Osteocyte (in vitro differentiated cells): ENCODE data around the gene PRDX4. TPM values are rescaled to one million over a fixed set of nuclear protein-coding genes. Genes with fewer than 3 reads are reported as not detected.

ENCODE experiments used
- DNase-seq: peaks from one replicate; pipeline ENCODE4 v3.0.0; 2021; ENCODE audit warnings: mixed read lengths; ENCODE audit not compliant: unreplicated experiment; ENCODE audit errors: extremely low spot score
- H3K27ac Mint-ChIP-seq: one replicate; pipeline ENCODE4 v1.8.0; 2021; ENCODE audit warnings: mild to moderate bottlenecking, mixed read lengths; ENCODE audit not compliant: unreplicated experiment
- H3K27me3 Mint-ChIP-seq: one replicate; pipeline ENCODE4 v1.8.0; 2021; ENCODE audit warnings: mixed read lengths; ENCODE audit not compliant: unreplicated experiment
- H3K36me3 Mint-ChIP-seq: one replicate; pipeline ENCODE4 v1.8.0; 2021; ENCODE audit warnings: mixed read lengths; ENCODE audit not compliant: unreplicated experiment
- H3K4me1 Mint-ChIP-seq: one replicate; pipeline ENCODE4 v1.8.0; 2021; ENCODE audit warnings: mixed read lengths; ENCODE audit not compliant: unreplicated experiment
- H3K4me3 Mint-ChIP-seq: one replicate; pipeline ENCODE4 v1.8.0; 2021; ENCODE audit warnings: mild to moderate bottlenecking, moderate library complexity, mixed read lengths; ENCODE audit not compliant: unreplicated experiment
- H3K9me3 Mint-ChIP-seq: one replicate; pipeline ENCODE4 v1.8.0; 2021; ENCODE audit warnings: mixed read lengths; ENCODE audit not compliant: unreplicated experiment
- total RNA-seq: library from RNA; stranded (reverse); gene quantifications from 2 replicates; pipeline ENCODE4 v1.2.1, GENCODE V29; 2021
- TF ChIP-seq, protein P1 (sequence below): fragments of 200-600 bp; sonication (generic); IDR thresholded peaks from 2 replicates; pipeline ENCODE4 v1.5.0; 2021; ENCODE audit warnings: antibody characterized with exemption, mild to moderate bottlenecking, moderate library complexity

Gene PRDX4
- total RNA-seq, 1 donor from 2014 or later: 299 TPM

DNA sequence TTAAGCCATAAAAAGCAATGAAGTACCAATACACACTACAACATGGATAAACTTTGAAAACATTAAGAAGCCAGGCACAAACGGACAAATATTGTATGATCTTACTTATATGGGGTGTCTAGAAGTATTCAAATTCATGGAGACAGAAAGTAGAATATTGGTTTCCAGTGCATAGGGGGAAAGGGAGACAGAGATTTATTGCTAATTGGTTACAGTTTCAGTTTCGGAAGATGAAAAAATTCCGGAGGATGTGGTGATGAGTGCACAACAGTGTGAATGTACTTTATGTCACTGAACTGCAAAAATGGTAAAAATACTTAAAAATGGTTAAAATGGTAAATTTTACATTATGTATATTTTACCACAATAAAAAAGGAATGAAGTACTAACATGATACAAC is 5.1 kb upstream of the PRDX4 start:
- no peaks in the 10 kb centered on the region for H3K27me3 Mint-ChIP-seq
- no peak overlapping the region for H3K4me3 Mint-ChIP-seq

DNA sequence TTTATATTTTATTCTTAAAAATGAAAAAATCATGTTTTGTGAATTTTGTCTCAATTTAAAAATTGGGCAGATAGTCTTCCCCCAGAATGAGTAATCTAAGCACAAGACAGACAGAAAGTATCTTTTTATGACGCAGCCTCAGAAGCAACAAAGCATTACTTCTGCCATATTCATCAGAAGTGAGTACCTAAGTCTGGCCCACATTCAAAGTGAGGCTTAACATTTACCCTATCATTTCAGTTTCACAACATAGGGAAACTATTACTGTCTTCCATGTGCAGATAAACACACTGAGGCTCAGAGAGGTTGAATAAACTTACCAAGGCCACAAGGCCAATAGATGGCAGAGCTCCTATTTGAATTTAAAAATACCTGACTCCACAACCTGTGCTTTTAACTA is 4.4 kb upstream of the PRDX4 start:
- Mint-ChIP-seq H3K4me3 (no peak overlapping the region), H3K36me3 (no peaks in the 10 kb centered on the region), H3K4me1 (peaks cover 11% of the 10 kb centered on the region), H3K27ac (no peak overlapping the region), H3K9me3 (no peaks in the 10 kb centered on the region), H3K27me3 (no peaks in the 10 kb centered on the region)
- TF ChIP-seq, protein P1, sequence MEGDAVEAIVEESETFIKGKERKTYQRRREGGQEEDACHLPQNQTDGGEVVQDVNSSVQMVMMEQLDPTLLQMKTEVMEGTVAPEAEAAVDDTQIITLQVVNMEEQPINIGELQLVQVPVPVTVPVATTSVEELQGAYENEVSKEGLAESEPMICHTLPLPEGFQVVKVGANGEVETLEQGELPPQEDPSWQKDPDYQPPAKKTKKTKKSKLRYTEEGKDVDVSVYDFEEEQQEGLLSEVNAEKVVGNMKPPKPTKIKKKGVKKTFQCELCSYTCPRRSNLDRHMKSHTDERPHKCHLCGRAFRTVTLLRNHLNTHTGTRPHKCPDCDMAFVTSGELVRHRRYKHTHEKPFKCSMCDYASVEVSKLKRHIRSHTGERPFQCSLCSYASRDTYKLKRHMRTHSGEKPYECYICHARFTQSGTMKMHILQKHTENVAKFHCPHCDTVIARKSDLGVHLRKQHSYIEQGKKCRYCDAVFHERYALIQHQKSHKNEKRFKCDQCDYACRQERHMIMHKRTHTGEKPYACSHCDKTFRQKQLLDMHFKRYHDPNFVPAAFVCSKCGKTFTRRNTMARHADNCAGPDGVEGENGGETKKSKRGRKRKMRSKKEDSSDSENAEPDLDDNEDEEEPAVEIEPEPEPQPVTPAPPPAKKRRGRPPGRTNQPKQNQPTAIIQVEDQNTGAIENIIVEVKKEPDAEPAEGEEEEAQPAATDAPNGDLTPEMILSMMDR: no peak
- no peak for DNase-seq

More for the DNA sequence above, 5.1 kb upstream of the PRDX4 start:
- TF ChIP-seq, protein P1: no peak
- Mint-ChIP-seq H3K9me3 (no peaks in the 10 kb centered on the region), H3K36me3 (no peaks in the 10 kb centered on the region), H3K27ac (no peak overlapping the region), H3K4me1 (peaks cover 11% of the 10 kb centered on the region)
- no peak for DNase-seq

DNA sequence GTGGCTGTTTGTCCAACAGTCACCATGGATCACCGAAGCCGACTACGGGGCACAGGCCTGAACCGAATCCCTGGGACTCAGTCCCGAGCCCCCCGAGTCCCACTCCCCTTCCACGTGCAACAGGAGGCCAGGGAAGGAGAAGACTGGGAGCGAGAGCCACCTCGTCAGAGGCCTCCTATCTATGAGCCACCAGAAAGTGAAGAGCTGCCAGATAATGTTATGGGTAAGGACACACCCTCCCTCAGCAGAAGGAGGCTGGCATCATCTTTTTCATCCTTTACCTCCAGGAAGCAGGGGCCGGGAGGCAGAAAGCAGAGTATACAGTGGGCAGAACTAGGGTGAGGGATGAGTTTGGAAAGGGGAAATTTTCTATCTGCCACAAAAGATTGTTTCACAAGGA is 2.8 kb upstream of the PRDX4 start:
- TF ChIP-seq, protein P1: no peak
- H3K27ac Mint-ChIP-seq: no peak overlapping the region
- peaks cover 25% of the 10 kb centered on the region for H3K4me1 Mint-ChIP-seq
- H3K4me3 Mint-ChIP-seq: no peak overlapping the region
- H3K27me3 Mint-ChIP-seq: no peaks in the 10 kb centered on the region
- DNase-seq: no peak
- H3K36me3 Mint-ChIP-seq: no peaks in the 10 kb centered on the region
- H3K9me3 Mint-ChIP-seq: no peaks in the 10 kb centered on the region

DNA sequence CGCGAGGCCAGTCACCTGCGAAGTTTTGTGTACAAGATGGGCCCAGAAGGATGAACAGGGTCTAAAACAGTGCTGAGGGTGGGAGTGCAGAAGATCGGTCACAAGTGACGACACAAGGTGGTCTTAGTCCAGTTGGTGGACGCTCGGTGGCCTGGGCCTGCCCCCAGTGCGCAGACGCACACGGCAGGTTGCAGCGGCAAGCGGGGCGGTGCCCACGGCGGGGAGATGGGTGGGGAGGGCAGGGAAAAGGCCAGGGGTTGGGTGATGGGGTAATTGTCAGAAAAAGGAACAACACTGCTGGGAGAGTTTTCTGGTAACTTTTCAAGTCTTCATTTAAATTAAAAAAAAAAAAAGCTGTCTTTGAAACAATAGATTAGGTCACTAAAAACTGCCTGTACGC is 1.0 kb upstream of the PRDX4 start:
- Mint-ChIP-seq H3K4me1 (peaks cover 27% of the 10 kb centered on the region), H3K27me3 (no peaks in the 10 kb centered on the region), H3K9me3 (no peaks in the 10 kb centered on the region), H3K4me3 (no peak overlapping the region), H3K36me3 (peaks cover under 1% of the 10 kb centered on the region), H3K27ac (peak overlapping the region; percentile 91)
- TF ChIP-seq, protein P1: no peak
- no peak for DNase-seq

DNA sequence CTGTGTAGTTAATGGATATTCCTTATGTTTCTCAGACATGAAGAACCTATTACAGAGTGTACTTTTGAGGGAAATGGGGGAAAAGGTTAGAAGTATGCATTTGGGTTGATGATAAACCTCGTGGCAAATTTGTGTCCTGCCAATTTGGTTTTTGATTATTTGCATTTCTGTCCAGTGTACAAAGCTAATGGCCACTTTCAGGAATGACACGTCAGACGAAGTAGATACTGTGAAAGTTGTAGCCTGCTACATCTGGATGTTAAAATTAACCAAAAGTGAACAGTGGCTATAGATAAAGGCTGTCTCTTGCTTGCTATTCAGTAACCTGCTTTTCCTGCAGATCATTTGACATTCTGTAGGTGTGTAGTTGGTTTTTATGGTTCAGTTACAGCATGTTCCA is 1.0 kb downstream of the PRDX4 start:
- H3K4me1 Mint-ChIP-seq: peaks cover 27% of the 10 kb centered on the region
- DNase-seq: no peak
- TF ChIP-seq, protein P1: no peak
- no peaks in the 10 kb centered on the region for H3K9me3 Mint-ChIP-seq
- H3K27me3 Mint-ChIP-seq: no peaks in the 10 kb centered on the region
- peak overlapping the region; percentile 91 for H3K27ac Mint-ChIP-seq
- peak overlapping the region; percentile 88 for H3K4me3 Mint-ChIP-seq
- peaks cover 5% of the 10 kb centered on the region for H3K36me3 Mint-ChIP-seq
